Natural killer cell (primary cell): Measurements from ENCODE around the gene ACTL6B. TPM values are rescaled to one million over a fixed set of nuclear protein-coding genes. Genes with fewer than 3 reads are reported as not detected.
A peak's percentile ranks its signal among the peaks of the same experiment; 100 is the strongest.

Experiments used
- ATAC-seq, 3 donors: fragments of 150-1000 bp in 2 of 3; fragments of 200-7000 bp in 1 of 3; cut with Tn5 transposase; 1 replicate in 1 of 3; 2 replicates in 2 of 3; pipeline ENCODE4 v1.10.0; 2021; ENCODE audit warnings: mild to moderate bottlenecking in 2 of 3, moderate library complexity in 2 of 3
- DNase-seq, 2 donors: peaks; one replicate each; pipeline versions ENCODE4 v3.0.0 to v3.0.0-alpha.2; 2013 to 2021; ENCODE audit warnings: mixed read lengths in 1 of 2
- H3K27ac ChIP-seq: one replicate; pipeline ENCODE4 v1.5.1; 2013; ENCODE audit warnings: mild to moderate bottlenecking, low read length
- H3K27me3 ChIP-seq: one replicate; pipeline ENCODE4 v1.6.1; 2013; ENCODE audit warnings: low read length; ENCODE audit not compliant: control insufficient read depth, insufficient read depth
- H3K36me3 ChIP-seq: one replicate; pipeline ENCODE4 v1.6.1; 2013; ENCODE audit warnings: low read length; ENCODE audit not compliant: control insufficient read depth, insufficient read depth
- H3K4me1 ChIP-seq: one replicate; pipeline ENCODE4 v1.6.1; 2013; ENCODE audit warnings: low read length; ENCODE audit not compliant: control insufficient read depth, insufficient read depth
- H3K4me3 ChIP-seq: one replicate; pipeline ENCODE4 v1.5.1; 2013; ENCODE audit warnings: low read length
- H3K9me3 ChIP-seq: one replicate; pipeline ENCODE4 v1.6.1; 2013; ENCODE audit warnings: low read length; ENCODE audit not compliant: control insufficient read depth, insufficient read depth
- H3K27ac Mint-ChIP-seq, 2 donors: one replicate each; pipeline ENCODE4 v1.8.0; 2022; ENCODE audit warnings: mild to moderate bottlenecking in 2 of 2, mixed read lengths in 2 of 2, moderate library complexity in 1 of 2
- H3K27me3 Mint-ChIP-seq, 2 donors: one replicate each; pipeline ENCODE4 v1.8.0; 2022; ENCODE audit warnings: low read depth in 2 of 2, mixed read lengths in 2 of 2
- H3K36me3 Mint-ChIP-seq: one replicate; pipeline ENCODE4 v1.8.0; 2022; ENCODE audit warnings: mixed read lengths
- H3K4me1 Mint-ChIP-seq, 2 donors: one replicate each; pipeline ENCODE4 v1.8.0; 2022; ENCODE audit warnings: mixed read lengths in 2 of 2
- H3K4me3 Mint-ChIP-seq: one replicate; pipeline ENCODE4 v1.8.0; 2022; ENCODE audit warnings: mild to moderate bottlenecking, moderate library complexity, mixed read lengths
- H3K9me3 Mint-ChIP-seq, 2 donors: one replicate each; pipeline ENCODE4 v1.8.0; 2022; ENCODE audit warnings: mixed read lengths in 2 of 2
- CTCF ChIP-seq: fragments of 200-600 bp; IDR thresholded peaks from one replicate; pipeline ENCODE4 v1.8.0; 2022; ENCODE audit warnings: antibody characterized with exemption
- WGBS: methylation state at CpG from one replicate; pipeline ENCODE4 v1.1.7; 2013; ENCODE audit warnings: missing lambda C conversion rate; ENCODE audit not compliant: insufficient coverage; 5-methylcytosine and 5-hydroxymethylcytosine counted together
- intact Hi-C: fragments of 100-400 bp; cut with micrococcal nuclease; formaldehyde crosslinking; loops from one replicate; pipeline ENCODE4 v1.14.2; 2022
- total RNA-seq, 4 donors: library from RNA; stranded (reverse); fragments of 120-200 nt in 1 of 4; gene quantifications; one replicate each; pipeline versions ENCODE4 v1.2.3 to v1.2.4, GENCODE V29; 2013 to 2022

The ACTL6B gene
- total RNA-seq, 3 donors from 2014 or later (not counting 1 experiment from before 2014, with no cell fraction given): not detected

- Mint-ChIP-seq H3K36me3 (no peaks in the 10 kb centered on the region), H3K4me3 (peak overlapping the region; percentile 80), H3K9me3 (no peaks in the 10 kb centered on the region), H3K27ac (no peak overlapping the region), H3K4me1 (peaks cover 20% of the 10 kb centered on the region in 2 donors), H3K27me3 (peaks cover 0 to 1% of the 10 kb centered on the region in 2 donors)
- Histone ChIP-seq H3K4me3 (no peak overlapping the region), H3K36me3 (no peaks in the 10 kb centered on the region), H3K27me3 (no peaks in the 10 kb centered on the region), H3K27ac (no peak overlapping the region), H3K9me3 (no peaks in the 10 kb centered on the region), H3K4me1 (peaks cover 32% of the 10 kb centered on the region)
- no peak for ATAC-seq
- DNase-seq: no peak
- 87% methylated on average over 5 of the region's 6 CpGs for WGBS
- TF ChIP-seq CTCF: no peak
- intact Hi-C loops: loop anchor here (10.0 kb wide), 1 partner anchor 221 kb away; the partner anchor contains the start of gene TSC22D4
Observed at GRCh38 chr7:100696123-100696521, 39.9 kb upstream of the ACTL6B start.

GRCh38 chr7:100694098-100694745 lies 38.0 kb upstream of the ACTL6B start, which contains the start of gene GIGYF1:
TSS of gene GIGYF1 (minus strand) at chr7:100694250. CDS start at chr7:100688238, 6,012 bp downstream.
- H3K36me3 ChIP-seq: no peaks in the 10 kb centered on the region
- H3K36me3 Mint-ChIP-seq: no peaks in the 10 kb centered on the region
- H3K9me3 Mint-ChIP-seq: no peaks in the 10 kb centered on the region
- peak within 1 kb of the TSS; percentile 96 for H3K4me3 Mint-ChIP-seq
- H3K4me1 Mint-ChIP-seq: peaks cover 20 to 23% of the 10 kb centered on the region in 2 donors
- H3K27ac ChIP-seq: peak within 1 kb of the TSS; percentile 63
- no peaks in the 10 kb centered on the region for H3K27me3 Mint-ChIP-seq
- intact Hi-C loops: loop anchor here (5.0 to 10.0 kb wide), 3 partner anchors 62 to 219 kb away; partner anchors contain the start of genes PCOLCE and TSC22D4
- under 1% methylated on average over 86 of the region's 102 CpGs for WGBS
- H3K27ac Mint-ChIP-seq: peak within 1 kb of the TSS; percentile 84 to 94
- H3K27me3 ChIP-seq: no peaks in the 10 kb centered on the region
- H3K4me1 ChIP-seq: peaks cover 39% of the 10 kb centered on the region
- DNase-seq (peak; percentile 73 to 86), ATAC-seq (peak; percentile 72 to 82 (median 81))
- no peaks in the 10 kb centered on the region for H3K9me3 ChIP-seq
- TF ChIP-seq CTCF: no peak
- peak within 1 kb of the TSS; percentile 52 for H3K4me3 ChIP-seq

DNA sequence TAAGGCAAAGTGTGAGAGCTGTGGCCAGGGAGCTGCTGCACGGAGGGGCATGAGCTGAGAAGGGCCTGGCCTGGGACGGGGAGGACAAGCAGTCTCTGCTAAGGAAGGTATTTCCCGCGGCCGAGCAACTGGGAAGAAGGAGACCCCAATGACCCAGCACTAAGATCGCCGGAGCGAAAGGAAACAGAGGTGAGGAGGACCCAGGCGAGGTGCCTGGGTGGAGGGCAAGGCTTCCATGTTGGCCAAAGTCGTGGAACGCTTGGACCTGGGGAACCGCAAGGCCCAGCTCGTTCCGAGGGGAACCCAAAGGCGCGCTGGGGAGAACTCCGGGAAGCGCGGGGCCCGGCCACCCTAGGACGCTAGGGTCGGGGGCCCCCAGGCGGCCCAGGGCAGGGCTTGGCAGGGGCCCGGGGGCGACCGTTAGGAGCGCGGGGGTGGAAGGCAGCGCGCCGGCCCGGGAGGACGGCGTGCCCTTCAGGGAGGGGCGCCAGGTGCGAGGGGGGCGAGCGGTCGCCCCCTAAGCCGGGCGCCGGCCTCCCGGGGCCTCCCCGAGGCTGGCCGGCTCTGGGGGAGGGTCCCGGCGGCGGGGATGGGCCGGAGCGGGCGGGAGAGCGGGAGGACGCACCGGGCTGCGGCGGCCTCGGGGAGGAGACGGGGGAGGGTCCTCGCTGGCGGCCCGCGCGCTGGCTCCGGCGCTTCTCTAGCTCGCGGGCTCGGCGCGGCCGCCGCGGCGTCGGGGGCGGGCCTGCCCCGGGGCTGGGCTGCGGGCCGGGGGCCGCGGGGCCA lies 37.3 kb upstream of the ACTL6B start:
- H3K27me3 Mint-ChIP-seq: no peaks in the 10 kb centered on the region
- Histone ChIP-seq H3K27me3 (no peaks in the 10 kb centered on the region), H3K4me1 (peaks cover 42% of the 10 kb centered on the region), H3K4me3 (peak overlapping the region; percentile 52), H3K36me3 (peaks cover 2% of the 10 kb centered on the region), H3K27ac (no peak overlapping the region), H3K9me3 (no peaks in the 10 kb centered on the region)
- intact Hi-C loops: loop anchor here (5.0 to 10.0 kb wide), 3 partner anchors 61 to 219 kb away; partner anchors contain the start of genes PCOLCE and TSC22D4
- under 1% methylated on average over 81 of the region's 81 CpGs for WGBS
- no peaks in the 10 kb centered on the region for H3K36me3 Mint-ChIP-seq
- peaks cover 25 to 30% of the 10 kb centered on the region in 2 donors for H3K4me1 Mint-ChIP-seq
- H3K4me3 Mint-ChIP-seq: peak overlapping the region; percentile 96
- peak in 1 of 2 donors; percentile 23 for DNase-seq
- H3K27ac Mint-ChIP-seq: peak overlapping the region; percentile 84 to 94
- no peaks in the 10 kb centered on the region for H3K9me3 Mint-ChIP-seq
- no peak for TF ChIP-seq CTCF
- ATAC-seq: peak; percentile 49 to 64 (median 50)
